ENCODE results near the gene PSMC3. TPM values are rescaled to one million over a fixed set of nuclear protein-coding genes. Genes with fewer than 3 reads are reported as not detected.

PSMC3 gene
- total and polyA plus RNA-seq, 8 donors: 86.7 to 163 (median 130) TPM

- Histone ChIP-seq H3K4me1 (peaks cover 17 to 76% of the 10 kb centered on the region in 2 donors), H3K27me3 (no peaks in the 10 kb centered on the region), H3K27ac (peak overlapping the region in 1 of 2 donors; percentile 33), H3K4me3 (no peak overlapping the region), H3K9me3 (no peaks in the 10 kb centered on the region), H3K36me3 (peaks cover 0 to 71% of the 10 kb centered on the region in 2 donors)
- DNase-seq: peak in 2 of 4 donors; percentile 63 to 93
- TF ChIP-seq CTCF (IDR thresholded peaks at IDR 0.05): peak; percentile 73 to 90
- intact Hi-C loops (cut with DNase I): no loop called here
- no peak for ATAC-seq
These were observed 14.1 kb downstream of the PSMC3 start for GRCh38 chr11:47411884-47412746.

GRCh38 chr11:47410370-47411264, 15.6 kb downstream of the PSMC3 start:
- H3K4me3 ChIP-seq: peak overlapping the region in 1 of 2 donors; percentile 74
- H3K27ac ChIP-seq: no peak overlapping the region
- intact Hi-C loops (cut with DNase I): no loop called here
- no peaks in the 10 kb centered on the region for H3K9me3 ChIP-seq
- no peak for TF ChIP-seq CTCF (IDR thresholded peaks at IDR 0.05)
- no peaks in the 10 kb centered on the region for H3K27me3 ChIP-seq
- DNase-seq (no peak), ATAC-seq (no peak)
- H3K36me3 ChIP-seq: peaks cover 0 to 57% of the 10 kb centered on the region in 2 donors
- H3K4me1 ChIP-seq: peaks cover 18 to 73% of the 10 kb centered on the region in 2 donors

- Histone ChIP-seq H3K4me1 (peaks cover 14 to 67% of the 10 kb centered on the region in 2 donors), H3K9me3 (no peaks in the 10 kb centered on the region), H3K4me3 (peak overlapping the region; percentile 74 to 75), H3K27ac (peak overlapping the region; percentile 91), H3K36me3 (peaks cover 0 to 48% of the 10 kb centered on the region in 2 donors), H3K27me3 (no peaks in the 10 kb centered on the region)
- ATAC-seq (no peak), DNase-seq (peak in 1 of 4 donors; percentile 82)
- intact Hi-C loops (cut with DNase I): loop anchor here in 1 of 2 donors (5.0 kb wide), 1 partner anchor 37 kb away; no protein-coding TSS in a partner anchor
- TF ChIP-seq CTCF (IDR thresholded peaks at IDR 0.05): no peak
These were observed 16.5 kb downstream of the PSMC3 start for GRCh38 chr11:47409440-47410369.

GRCh38 chr11:47408598-47409439, 17.4 kb downstream of the PSMC3 start:
- no peak for TF ChIP-seq CTCF (IDR thresholded peaks at IDR 0.05)
- peak overlapping the region; percentile 74 to 75 for H3K4me3 ChIP-seq
- H3K4me1 ChIP-seq: peaks cover 8 to 58% of the 10 kb centered on the region in 2 donors
- intact Hi-C loops (cut with DNase I): loop anchor here in 1 of 2 donors (5.0 kb wide), 1 partner anchor 37 kb away; no protein-coding TSS in a partner anchor
- ATAC-seq (peak; percentile 3), DNase-seq (peak in 2 of 4 donors; percentile 40 to 82)
- peak overlapping the region; percentile 91 for H3K27ac ChIP-seq
- H3K9me3 ChIP-seq: no peaks in the 10 kb centered on the region
- peaks cover 0 to 39% of the 10 kb centered on the region in 2 donors for H3K36me3 ChIP-seq
- H3K27me3 ChIP-seq: no peaks in the 10 kb centered on the region
